HG03280 (cell line): ENCODE data around the gene ME3.
"Not testable (repeated sequence)": the region's sequence is repeated elsewhere in the genome, so short reads cannot be mapped to it uniquely, and the experiment has no call there.

Experiments used
- ATAC-seq: cut with Tn5 transposase; IDR thresholded peaks from one replicate; pipeline ENCODE4 v1.9.1; 2021; ENCODE audit warnings: mild to moderate bottlenecking, moderate library complexity; ENCODE audit not compliant: unreplicated experiment

The ME3 gene

DNA sequence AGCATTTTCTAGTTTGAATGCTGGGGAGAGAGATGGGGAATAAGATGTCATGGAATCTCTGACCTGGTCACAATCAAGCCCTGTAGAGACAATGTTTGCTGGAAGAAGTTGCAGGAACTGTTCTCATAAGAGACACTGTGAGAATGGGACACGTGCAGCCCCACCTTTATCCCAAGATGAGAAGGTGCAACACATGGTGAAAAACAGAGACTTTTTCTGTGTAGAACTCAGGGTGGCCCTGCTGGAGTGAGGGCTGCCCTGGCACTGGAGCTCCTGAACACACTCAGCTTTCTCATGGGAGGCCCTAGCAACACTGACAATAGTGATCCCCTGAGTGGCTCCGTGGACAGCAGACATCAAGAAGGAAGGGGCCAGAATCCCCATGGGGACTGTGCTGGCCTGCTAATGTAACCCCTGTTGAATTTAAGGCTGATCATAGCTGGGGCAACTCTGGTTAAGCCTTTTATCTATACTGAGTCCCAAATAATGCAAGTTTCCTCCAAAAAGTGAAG lies 106.6 kb downstream of the ME3 start:
- no peak for ATAC-seq

GRCh38 chr11:86565388-86565787 lies 107.0 kb downstream of the ME3 start:
- no peak for ATAC-seq

DNA sequence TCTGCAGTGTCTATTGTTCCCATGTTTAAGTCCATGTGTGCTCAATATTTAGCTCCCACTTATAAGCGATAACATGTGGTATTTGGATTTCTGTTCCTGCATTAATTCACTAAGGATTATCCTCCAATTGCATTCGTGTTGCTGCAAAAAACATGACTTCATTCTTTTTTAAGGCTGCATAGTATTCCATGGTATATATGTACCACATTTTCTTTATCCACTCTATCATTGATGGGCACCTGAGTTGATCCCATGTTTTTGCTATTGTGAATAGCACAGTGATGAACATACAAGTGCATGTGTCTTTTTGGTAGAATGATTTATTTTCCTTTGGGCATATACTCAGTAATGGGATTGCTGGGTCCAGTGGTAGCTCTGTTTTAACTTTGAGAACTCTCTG lies 109.6 kb downstream of the ME3 start:
- not testable (repeated sequence) for ATAC-seq

DNA sequence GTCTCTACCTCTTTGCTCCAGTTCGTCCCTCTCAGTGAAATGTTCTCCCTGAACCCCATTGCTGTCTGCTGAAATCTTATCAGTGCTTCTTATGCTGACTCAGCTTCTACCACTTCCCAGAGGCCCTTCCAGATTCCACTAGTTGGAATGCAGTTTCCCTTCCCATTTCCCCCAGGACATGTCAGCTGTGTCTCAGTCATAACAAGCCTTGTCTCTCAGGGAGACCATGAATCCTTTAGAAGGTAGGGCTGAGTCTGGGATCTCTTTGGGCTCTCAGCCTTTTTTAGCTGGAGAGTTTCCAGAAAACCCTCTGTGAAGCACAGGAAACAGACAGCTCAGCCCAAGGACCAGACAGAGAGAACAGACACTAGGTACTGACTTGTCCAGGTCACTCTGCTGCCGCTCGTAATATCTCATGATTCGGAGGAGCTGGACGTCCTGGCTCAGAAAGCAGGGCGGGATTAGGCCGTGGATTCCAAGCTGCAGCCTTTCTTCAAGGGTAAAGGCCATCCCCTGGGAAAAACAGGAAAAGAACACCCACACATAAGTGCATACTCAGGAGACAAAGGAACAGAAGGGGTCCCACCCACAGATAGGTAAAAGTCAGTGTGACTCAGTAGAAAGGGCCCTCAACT lies 113.0 kb downstream of the ME3 start:
- ATAC-seq: no peak

- ATAC-seq: no peak
Observed at GRCh38 chr11:86558841-86559240, 113.6 kb downstream of the ME3 start.

- ATAC-seq: no peak
Observed at GRCh38 chr11:86558207-86558606, 114.2 kb downstream of the ME3 start.

- ATAC-seq: no peak
Observed at GRCh38 chr11:86555866-86556265, 116.5 kb downstream of the ME3 start.

DNA sequence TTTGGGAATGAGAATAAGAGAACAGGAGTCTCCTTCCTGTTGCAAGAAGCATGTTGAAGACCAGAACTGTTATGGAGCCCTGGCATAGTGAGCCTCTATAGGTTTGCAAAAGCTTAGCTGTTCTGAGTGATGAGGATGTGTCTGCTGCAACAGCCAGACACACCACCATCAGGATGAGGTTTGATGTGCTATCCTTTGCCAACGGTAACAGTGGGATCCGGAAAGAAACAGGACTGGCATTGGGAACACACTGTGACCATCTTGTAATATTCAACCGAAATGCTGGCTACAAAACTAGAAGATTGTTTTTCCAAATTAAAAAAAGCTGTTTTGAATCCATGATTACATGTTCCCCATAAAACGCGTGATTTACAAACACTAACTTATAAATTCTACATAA lies 117.0 kb downstream of the ME3 start:
- no peak for ATAC-seq

GRCh38 chr11:86553265-86553664 lies 119.2 kb downstream of the ME3 start:
- ATAC-seq: no peak

GRCh38 chr11:86551288-86552092 lies 120.9 kb downstream of the ME3 start:
- ATAC-seq: no peak

- no peak for ATAC-seq
Observed at GRCh38 chr11:86550757-86551156, 121.7 kb downstream of the ME3 start.

DNA sequence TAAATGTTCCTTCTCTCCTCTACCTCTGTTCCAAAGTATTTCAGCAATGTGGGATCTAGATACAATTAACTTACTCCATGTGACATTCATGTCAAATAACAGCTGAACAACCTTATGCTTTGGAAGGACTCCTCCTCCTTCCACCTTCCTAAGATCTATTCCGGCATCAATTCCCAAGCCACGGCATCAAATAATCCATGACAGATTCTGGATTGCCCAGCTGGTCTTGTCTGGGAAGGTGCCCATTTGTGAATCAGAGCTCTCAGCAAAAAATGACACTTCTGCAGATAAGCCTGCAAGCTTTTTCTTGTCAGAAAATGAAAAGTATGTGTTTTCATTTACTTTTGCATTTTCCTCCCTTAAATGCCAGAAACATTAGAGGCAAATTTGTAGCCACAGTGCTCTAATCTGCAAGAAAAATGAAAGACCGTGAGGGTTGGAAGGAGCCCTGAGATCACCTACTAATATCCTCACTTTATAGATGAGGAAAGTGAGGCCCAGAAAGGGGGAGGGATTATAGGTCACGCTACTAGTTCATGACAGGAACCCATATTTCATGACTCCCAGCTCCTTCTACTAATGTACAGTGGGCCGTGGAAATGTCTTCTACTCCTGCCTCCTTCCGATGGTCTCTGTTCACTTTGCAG lies 124.0 kb downstream of the ME3 start:
- ATAC-seq: no peak

GRCh38 chr11:86547727-86548126 lies 124.7 kb downstream of the ME3 start:
- no peak for ATAC-seq

DNA sequence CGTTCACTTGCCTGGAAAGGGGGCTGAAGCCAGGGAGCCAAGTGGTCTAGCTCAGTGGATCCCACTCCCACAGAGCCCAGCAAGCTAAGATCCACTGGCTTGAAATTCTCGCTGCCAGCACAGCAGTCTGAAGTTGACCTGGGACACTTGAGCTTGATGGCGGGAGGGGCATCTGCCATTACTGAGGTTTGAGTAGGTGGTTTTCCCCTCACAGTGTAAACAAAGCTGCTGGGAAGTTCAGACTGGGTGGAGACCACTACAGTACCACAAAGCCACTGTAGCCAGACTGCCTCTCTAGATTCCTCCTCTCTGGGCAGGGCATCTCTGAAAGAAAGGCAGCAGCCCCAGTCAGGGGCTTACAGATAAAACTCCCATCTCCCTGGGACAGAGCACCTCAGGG lies 131.1 kb downstream of the ME3 start:
- ATAC-seq: not testable (repeated sequence)

GRCh38 chr11:86538223-86538548 lies 134.2 kb downstream of the ME3 start:
- no peak for ATAC-seq

DNA sequence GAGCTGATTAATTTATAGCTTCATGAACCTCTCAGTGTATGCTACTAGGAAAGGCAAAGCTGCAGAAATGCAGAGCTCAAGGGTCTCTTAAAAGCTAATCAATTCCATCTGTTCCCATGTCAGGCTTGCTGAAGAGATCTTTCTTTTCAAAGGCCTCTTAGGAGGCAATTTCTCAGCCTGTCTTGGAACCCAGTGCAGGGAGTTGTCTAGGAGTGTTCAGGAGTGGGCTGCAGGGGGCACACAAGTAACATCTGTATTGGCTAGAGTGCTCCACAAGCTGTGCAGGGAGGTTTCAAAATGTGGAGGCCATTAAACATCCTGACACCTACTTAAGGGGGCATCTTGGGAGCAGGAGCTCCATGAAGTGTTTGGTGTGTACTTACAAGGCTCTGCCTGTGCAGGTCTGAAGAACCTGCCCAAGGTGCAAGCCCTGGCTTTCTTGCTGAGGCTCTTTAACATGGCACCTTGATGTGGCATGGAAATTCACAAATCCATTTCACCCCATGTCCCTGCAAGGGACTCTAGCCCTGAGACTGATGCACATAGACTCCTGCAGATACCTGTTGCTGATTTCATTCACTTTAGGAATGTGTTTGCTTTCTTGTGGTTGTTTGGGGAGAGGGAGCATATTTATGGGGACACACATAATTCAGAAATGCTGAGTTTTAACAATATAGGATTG lies 134.7 kb downstream of the ME3 start:
- no peak for ATAC-seq

GRCh38 chr11:86535773-86536172 lies 136.6 kb downstream of the ME3 start:
- no peak for ATAC-seq

DNA sequence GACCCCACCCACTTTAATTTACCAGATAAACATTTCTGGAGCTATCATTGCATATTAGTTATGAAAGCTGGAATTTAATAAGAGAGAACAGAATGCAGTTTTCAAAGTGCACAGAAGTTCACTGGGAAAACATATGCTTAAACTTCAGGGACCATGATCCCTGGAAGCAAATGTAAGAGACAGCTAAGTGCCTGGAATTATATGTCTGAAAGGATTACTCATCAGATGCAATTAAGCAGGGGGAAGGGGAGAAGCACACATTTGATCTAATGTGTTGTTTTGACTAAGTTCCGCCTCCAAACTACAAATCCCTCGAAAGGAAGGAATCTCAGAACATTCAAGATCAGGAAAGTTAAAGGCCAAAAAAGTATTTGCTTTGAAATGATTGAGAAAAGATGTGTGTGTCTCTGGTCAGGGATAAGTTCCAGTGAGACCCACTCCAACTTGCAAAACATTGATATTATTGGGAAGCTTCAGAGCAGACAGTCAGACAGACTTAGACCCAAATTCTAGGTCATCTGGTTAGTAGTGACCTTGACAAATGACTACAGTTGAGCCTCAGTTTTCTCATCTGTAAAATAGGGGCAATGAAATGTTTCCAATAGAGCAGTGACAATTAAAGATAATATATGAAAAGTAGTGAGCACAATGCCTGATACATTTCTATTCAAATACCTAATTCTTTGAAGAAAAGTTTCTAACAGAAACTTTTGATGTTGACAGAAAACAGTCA lies 147.6 kb downstream of the ME3 start:
- no peak for ATAC-seq

DNA sequence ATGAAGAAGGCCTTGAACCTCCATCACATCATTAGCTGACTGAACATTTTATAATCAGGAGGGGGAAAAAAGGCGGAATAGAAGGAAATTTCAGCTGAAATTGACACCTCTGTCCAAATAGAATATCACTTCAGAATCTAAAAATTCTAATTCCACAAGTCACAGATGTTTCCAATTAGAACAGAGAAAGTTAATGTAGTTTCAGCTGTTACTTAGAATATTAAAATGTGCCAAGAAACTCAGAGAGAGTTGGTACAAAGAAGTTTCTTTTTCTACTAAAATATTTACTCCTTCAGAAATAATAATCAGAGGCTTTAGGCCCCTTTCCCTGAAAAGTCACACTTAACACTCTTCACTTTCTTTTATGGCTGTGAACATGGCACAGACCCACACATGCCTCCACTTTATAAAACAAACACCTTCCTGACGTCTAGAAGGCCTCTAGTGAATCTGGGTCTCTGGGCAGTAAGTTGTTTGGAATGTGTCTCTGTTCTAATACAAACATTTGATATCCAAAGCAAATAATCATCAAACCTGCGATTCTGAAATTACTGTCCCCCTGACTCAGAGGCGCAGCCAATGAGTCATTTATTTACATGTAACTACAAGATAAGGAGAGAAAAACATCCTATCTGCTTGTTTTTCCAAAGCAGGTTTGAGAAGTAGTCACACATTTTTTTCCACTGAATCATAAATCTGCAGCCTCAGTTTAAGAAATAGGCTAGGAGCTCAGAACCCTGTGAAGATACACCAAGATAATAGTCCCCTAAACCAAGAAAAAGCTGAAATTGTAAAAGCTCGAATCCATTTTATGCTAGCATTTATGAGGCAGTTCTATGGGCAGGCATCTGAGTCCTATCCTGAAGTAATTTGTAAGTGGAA lies 148.4 kb downstream of the ME3 start:
- ATAC-seq: no peak

DNA sequence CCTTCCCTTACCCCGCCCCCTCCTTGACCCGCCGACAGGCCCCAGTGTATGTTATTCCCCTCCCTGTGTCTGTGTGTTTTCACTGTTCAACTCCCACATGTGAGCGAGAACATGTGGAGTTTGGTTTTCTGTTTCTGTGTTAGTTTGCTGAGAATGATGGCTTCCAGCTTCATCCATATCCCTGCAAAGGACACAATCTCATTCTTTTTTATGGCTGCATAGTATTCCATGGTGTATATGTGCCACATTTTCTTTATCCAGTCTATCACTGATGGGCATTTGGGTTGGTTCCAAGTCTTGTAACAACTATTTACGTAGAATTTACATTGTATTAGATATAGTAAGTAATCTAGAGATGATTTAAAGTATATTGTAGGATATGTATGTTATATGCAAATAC lies 149.9 kb downstream of the ME3 start:
- ATAC-seq: not testable (repeated sequence)
